ENCODE results near the gene RNF146.

- TF ChIP-seq TSHZ2 (CRISPR knock-in tag; IDR thresholded peaks at IDR 0.05) = no peak
- no peak for TF ChIP-seq ZFP30 (CRISPR knock-in tag; IDR thresholded peaks at IDR 0.05)
- TF ChIP-seq RARB (CRISPR knock-in tag; IDR thresholded peaks at IDR 0.05) = no peak
- no peak for TF ChIP-seq BACH2 (CRISPR knock-in tag; IDR thresholded peaks at IDR 0.05; ENCODE audit: borderline replicate concordance)
- no peak for TF ChIP-seq ISL1 (CRISPR knock-in tag; IDR thresholded peaks at IDR 0.05)
- TF ChIP-seq TCF4 (CRISPR knock-in tag; IDR thresholded peaks at IDR 0.05; ENCODE audit: borderline replicate concordance) = no peak
- TF ChIP-seq ZNF70 (CRISPR knock-in tag; IDR thresholded peaks at IDR 0.05) = no peak
- no peak for TF ChIP-seq GLIS3 (CRISPR knock-in tag; IDR thresholded peaks at IDR 0.05)
- TF ChIP-seq CSRNP3 (CRISPR knock-in tag; IDR thresholded peaks at IDR 0.05) = no peak
- TF ChIP-seq ZNF565 (CRISPR knock-in tag; conservative IDR thresholded peaks at IDR 0.05; ENCODE audit: low read depth) = no peak
These were observed 9.7 kb downstream of the RNF146 start for GRCh38 chr6:127276331-127276730.

Data from SK-N-SH treated with all-trans-retinoic acid at 6 μM for 48 hours (cell line).